Panc1 (cell line): ENCODE data around the gene WASF3.

Source experiments
- CTCF ChIP-seq: fragments of 450-650 bp; IDR thresholded peaks from 2 replicates; pipeline ENCODE4 v1.5.1; 2017; ENCODE audit warnings: mild to moderate bottlenecking
- POLR2AphosphoS5 ChIP-seq: IDR thresholded peaks from 2 replicates; pipeline ENCODE4 v1.6.1; 2012; ENCODE audit warnings: mild to moderate bottlenecking, low read depth, low read length, moderate library complexity
- REST ChIP-seq, 2 experiments: IDR thresholded peaks; 2 replicates each; pipeline ENCODE4 v1.6.1; 2011 to 2012; ENCODE audit warnings: low read depth in 2 of 2, control low read depth in 1 of 2, low read length in 1 of 2, mild to moderate bottlenecking in 1 of 2, moderate library complexity in 1 of 2; ENCODE audit not compliant: insufficient read depth in 1 of 2
- SIN3A ChIP-seq: IDR thresholded peaks from 2 replicates; pipeline ENCODE4 v1.6.1; 2012; ENCODE audit warnings: low read depth, mild to moderate bottlenecking, low read length, moderate library complexity, borderline replicate concordance; ENCODE audit not compliant: insufficient read depth

- no peak for TF ChIP-seq POLR2AphosphoS5
- no peak for TF ChIP-seq CTCF
- TF ChIP-seq REST (IDR thresholded peaks at IDR 0.05; ENCODE audit: insufficient read depth in 1 of 2, low read depth in 2 of 2, low read length in 1 of 2), result no peak
- TF ChIP-seq SIN3A, result no peak
Observed at GRCh38 chr13:26539738-26540292, 17.7 kb upstream of the WASF3 start.
